ENCODE data around the gene PKMYT1. TPM values are rescaled to one million over a fixed set of nuclear protein-coding genes. Genes with fewer than 3 reads are reported as not detected.
A peak's percentile ranks its signal among the peaks of the same experiment; 100 is the strongest.
"Not testable (repeated sequence)": the region's sequence is repeated elsewhere in the genome, so short reads cannot be mapped to it uniquely, and the experiment has no call there.

PKMYT1 gene
- total RNA-seq, 1 experiment from 2014 or later: 92.1 TPM

GRCh38 chr16:2936436-2937011 lies 43.7 kb downstream of the PKMYT1 start:
- no peak for DNase-seq (ENCODE audit: low spot score)

GRCh38 chr16:2934450-2934849 lies 45.8 kb downstream of the PKMYT1 start:
- DNase-seq (ENCODE audit: low spot score): no peak

- no peak for DNase-seq (ENCODE audit: low spot score)
Measured at GRCh38 chr16:2933701-2934100, 46.5 kb downstream of the PKMYT1 start.

- no peak for DNase-seq (ENCODE audit: low spot score)
Measured at GRCh38 chr16:2933136-2933535, 47.1 kb downstream of the PKMYT1 start.

GRCh38 chr16:2931231-2931914 lies 48.9 kb downstream of the PKMYT1 start:
- not testable (repeated sequence) for DNase-seq (ENCODE audit: low spot score)

- no peak for DNase-seq (ENCODE audit: low spot score)
Measured at GRCh38 chr16:2930236-2930635, 50.0 kb downstream of the PKMYT1 start.

GRCh38 chr16:2929693-2930092 lies 50.6 kb downstream of the PKMYT1 start:
- DNase-seq (ENCODE audit: low spot score): no peak

- DNase-seq (ENCODE audit: low spot score): no peak
Measured at GRCh38 chr16:2928796-2929195, 51.5 kb downstream of the PKMYT1 start.

- DNase-seq (ENCODE audit: low spot score): not testable (repeated sequence)
Measured at GRCh38 chr16:2928151-2928550, 52.1 kb downstream of the PKMYT1 start.

- DNase-seq (ENCODE audit: low spot score): peak; percentile 95
Measured at GRCh38 chr16:2927010-2927646, 53.1 kb downstream of the PKMYT1 start.

- DNase-seq (ENCODE audit: low spot score): no peak
Measured at GRCh38 chr16:2926650-2926999, 53.6 kb downstream of the PKMYT1 start.

- no peak for DNase-seq (ENCODE audit: low spot score)
Measured at GRCh38 chr16:2925951-2926649, 54.1 kb downstream of the PKMYT1 start.

- no peak for DNase-seq (ENCODE audit: low spot score)
Measured at GRCh38 chr16:2924901-2925755, 55.1 kb downstream of the PKMYT1 start.

GRCh38 chr16:2923481-2923880 lies 56.8 kb downstream of the PKMYT1 start:
- no peak for DNase-seq (ENCODE audit: low spot score)

Small RNA genes lying within 50 kb of the gene (small RNA-seq; reads per million reads assigned to genes)
- gene LINC00514: not detected

Other genes with a start within 250 kb of the PKMYT1 start
- gene SRRM2, start 227.8 kb downstream of the PKMYT1 start, total RNA-seq (2014; rRNA removed; shearing (Covaris generic)): 132 and 138 TPM in 2 replicates
- 387 and 398 TPM in 2 replicates for gene ELOB, start 203.2 kb downstream of the PKMYT1 start, total RNA-seq (2014; rRNA removed; shearing (Covaris generic))
- gene PRSS33, start 192.9 kb downstream of the PKMYT1 start, total RNA-seq (2014; rRNA removed; shearing (Covaris generic)): 0.13 TPM in 1 of 2 replicates, not detected in the other
- not detected in 2 replicates for gene PRSS41, start 182.0 kb downstream of the PKMYT1 start, total RNA-seq (2014; rRNA removed; shearing (Covaris generic))
- gene PRSS21, start 163.2 kb downstream of the PKMYT1 start, total RNA-seq (2014; rRNA removed; shearing (Covaris generic)): not detected in 2 replicates
- 16.1 and 23.3 TPM in 2 replicates for gene ZG16B, start 150.1 kb downstream of the PKMYT1 start, total RNA-seq (2014; rRNA removed; shearing (Covaris generic))
- 97.1 and 114 TPM in 2 replicates for gene PRSS22, start 122.3 kb downstream of the PKMYT1 start, total RNA-seq (2014; rRNA removed; shearing (Covaris generic))
- 47.4 and 52.2 TPM in 2 replicates for gene FLYWCH2, start 97.2 kb downstream of the PKMYT1 start, total RNA-seq (2014; rRNA removed; shearing (Covaris generic))
- 25.8 and 30.1 TPM in 2 replicates for gene FLYWCH1, start 68.5 kb downstream of the PKMYT1 start, total RNA-seq (2014; rRNA removed; shearing (Covaris generic))
- gene KREMEN2, start 16.2 kb downstream of the PKMYT1 start, total RNA-seq (2014; rRNA removed; shearing (Covaris generic)): 0.08 and 0.31 TPM in 2 replicates
- gene PAQR4, start 11.1 kb downstream of the PKMYT1 start, total RNA-seq (2014; rRNA removed; shearing (Covaris generic)): 97.9 and 106 TPM in 2 replicates
- 2.6 and 4.7 TPM in 2 replicates for gene CLDN9, start 32.5 kb upstream of the PKMYT1 start, total RNA-seq (2014; rRNA removed; shearing (Covaris generic))
- gene CLDN6, start 37.7 kb upstream of the PKMYT1 start, total RNA-seq (2014; rRNA removed; shearing (Covaris generic)): not detected in 2 replicates
- gene TNFRSF12A, start 39.9 kb upstream of the PKMYT1 start, total RNA-seq (2014; rRNA removed; shearing (Covaris generic)): 709 and 783 TPM in 2 replicates
- gene HCFC1R1, start 43.5 kb upstream of the PKMYT1 start, total RNA-seq (2014; rRNA removed; shearing (Covaris generic)): 32.0 and 39.4 TPM in 2 replicates
- 54.9 and 58.5 TPM in 2 replicates for gene THOC6, start 43.6 kb upstream of the PKMYT1 start, total RNA-seq (2014; rRNA removed; shearing (Covaris generic))
- gene BICDL2, start 56.5 kb upstream of the PKMYT1 start, total RNA-seq (2014; rRNA removed; shearing (Covaris generic)): 40.5 and 50.1 TPM in 2 replicates
- gene MMP25, start 66.1 kb upstream of the PKMYT1 start, total RNA-seq (2014; rRNA removed; shearing (Covaris generic)): 0.05 TPM in 1 of 2 replicates, not detected in the other
- 5.0 and 8.5 TPM in 2 replicates for gene IL32, start 85.2 kb upstream of the PKMYT1 start, total RNA-seq (2014; rRNA removed; shearing (Covaris generic))
- not detected in 2 replicates for gene ZSCAN10, start 118.8 kb upstream of the PKMYT1 start, total RNA-seq (2014; rRNA removed; shearing (Covaris generic))
- gene ZNF205, start 132.1 kb upstream of the PKMYT1 start, total RNA-seq (2014; rRNA removed; shearing (Covaris generic)): 26.7 and 33.3 TPM in 2 replicates
- gene ZNF213, start 154.6 kb upstream of the PKMYT1 start, total RNA-seq (2014; rRNA removed; shearing (Covaris generic)): 5.8 and 7.2 TPM in 2 replicates
- gene OR1F1, start 207.8 kb upstream of the PKMYT1 start, total RNA-seq (2014; rRNA removed; shearing (Covaris generic)): not detected in 2 replicates